ENCODE results near the gene MYBPC1.
A peak's percentile ranks its signal among the peaks of the same experiment; 100 is the strongest.
"Not testable (repeated sequence)": the region's sequence is repeated elsewhere in the genome, so short reads cannot be mapped to it uniquely, and the experiment has no call there.

Gene MYBPC1

DNA sequence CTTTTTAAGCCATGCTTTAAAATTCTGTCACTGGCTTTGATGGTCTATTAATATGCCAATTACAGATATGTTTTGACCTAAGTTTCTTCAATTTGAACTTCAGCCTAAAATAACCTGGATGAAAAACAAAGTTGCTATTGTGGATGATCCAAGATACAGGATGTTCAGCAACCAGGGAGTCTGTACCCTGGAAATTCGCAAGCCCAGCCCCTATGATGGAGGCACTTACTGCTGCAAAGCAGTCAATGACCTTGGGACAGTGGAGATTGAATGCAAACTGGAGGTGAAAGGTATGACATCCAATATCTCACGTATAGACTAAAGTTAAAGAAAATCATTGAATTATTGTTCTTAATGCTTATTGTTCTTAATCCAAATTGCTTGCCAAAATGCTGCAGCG, 85.5 kb downstream of the MYBPC1 start:
- no peak overlapping the region for H3K27ac ChIP-seq
- TF ChIP-seq ZFX (IDR thresholded peaks at IDR 0.05; ENCODE audit: borderline replicate concordance) = no peak
- TF ChIP-seq, protein P1, sequence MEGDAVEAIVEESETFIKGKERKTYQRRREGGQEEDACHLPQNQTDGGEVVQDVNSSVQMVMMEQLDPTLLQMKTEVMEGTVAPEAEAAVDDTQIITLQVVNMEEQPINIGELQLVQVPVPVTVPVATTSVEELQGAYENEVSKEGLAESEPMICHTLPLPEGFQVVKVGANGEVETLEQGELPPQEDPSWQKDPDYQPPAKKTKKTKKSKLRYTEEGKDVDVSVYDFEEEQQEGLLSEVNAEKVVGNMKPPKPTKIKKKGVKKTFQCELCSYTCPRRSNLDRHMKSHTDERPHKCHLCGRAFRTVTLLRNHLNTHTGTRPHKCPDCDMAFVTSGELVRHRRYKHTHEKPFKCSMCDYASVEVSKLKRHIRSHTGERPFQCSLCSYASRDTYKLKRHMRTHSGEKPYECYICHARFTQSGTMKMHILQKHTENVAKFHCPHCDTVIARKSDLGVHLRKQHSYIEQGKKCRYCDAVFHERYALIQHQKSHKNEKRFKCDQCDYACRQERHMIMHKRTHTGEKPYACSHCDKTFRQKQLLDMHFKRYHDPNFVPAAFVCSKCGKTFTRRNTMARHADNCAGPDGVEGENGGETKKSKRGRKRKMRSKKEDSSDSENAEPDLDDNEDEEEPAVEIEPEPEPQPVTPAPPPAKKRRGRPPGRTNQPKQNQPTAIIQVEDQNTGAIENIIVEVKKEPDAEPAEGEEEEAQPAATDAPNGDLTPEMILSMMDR (IDR thresholded peaks at IDR 0.05) = no peak

DNA sequence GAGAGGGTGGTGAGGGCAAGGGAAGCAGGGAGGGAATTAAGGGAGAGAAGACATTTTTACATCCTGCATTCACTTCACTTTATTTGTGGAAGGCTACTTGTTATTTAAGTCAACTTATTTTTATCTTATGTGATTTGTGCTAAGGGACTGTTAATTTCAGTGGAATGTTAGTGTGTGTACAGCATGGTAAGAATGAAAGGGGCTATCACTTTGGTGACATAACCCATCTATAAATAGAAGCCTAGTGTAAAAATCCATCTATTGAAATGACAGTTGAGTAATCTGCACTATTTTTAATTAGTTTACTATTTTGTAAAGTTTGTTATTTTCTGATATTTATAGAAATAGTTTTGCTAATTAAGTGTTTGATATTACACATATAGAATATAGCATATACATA, 85.9 kb downstream of the MYBPC1 start:
- no peak overlapping the region for H3K27ac ChIP-seq
- TF ChIP-seq ZFX (IDR thresholded peaks at IDR 0.05; ENCODE audit: borderline replicate concordance) = no peak
- TF ChIP-seq, protein P1 (IDR thresholded peaks at IDR 0.05) = no peak

DNA sequence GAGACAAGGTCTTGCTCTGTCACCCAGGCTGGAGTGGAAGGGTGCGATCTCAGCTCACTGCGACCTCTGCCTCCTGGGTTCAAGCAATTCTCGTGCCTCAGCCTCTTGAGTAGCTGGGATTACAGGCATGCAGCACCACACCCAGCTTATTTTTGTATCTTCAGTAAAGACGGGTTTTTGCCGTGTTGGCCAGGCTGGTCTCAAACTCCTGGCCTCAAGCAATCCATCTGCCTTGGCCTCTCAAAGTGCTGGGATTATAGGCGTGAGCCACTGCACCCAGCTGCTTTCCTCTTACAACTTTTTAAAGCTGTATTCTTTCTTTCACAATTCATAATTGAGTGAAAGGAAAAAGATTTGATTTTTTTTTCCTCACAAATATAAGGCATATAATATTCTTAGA, 86.9 kb downstream of the MYBPC1 start:
- H3K27ac ChIP-seq = not testable (repeated sequence)

DNA sequence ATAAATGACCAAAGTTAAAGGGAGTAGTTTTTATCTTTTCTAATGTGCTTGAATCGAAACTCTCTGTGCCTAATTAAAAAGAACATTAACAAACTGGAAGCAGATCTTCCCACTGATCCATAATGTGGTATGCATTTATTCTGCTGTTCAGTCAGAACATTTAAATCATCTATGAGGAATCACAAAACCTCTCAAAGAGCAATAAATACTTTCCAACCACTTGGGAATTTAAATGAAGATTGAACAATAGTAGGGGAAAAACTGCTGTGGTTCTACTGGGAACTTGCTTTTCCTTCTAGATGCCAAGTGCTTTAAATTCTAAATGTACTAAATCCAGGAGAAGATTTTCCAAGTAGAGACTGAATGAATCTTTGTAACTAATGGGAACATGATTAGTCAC, 90.3 kb downstream of the MYBPC1 start:
- 0 out of 2 replicates have a peak overlapping the region, but pooled peaks have one; percentile 11 for H3K27ac ChIP-seq
- TF ChIP-seq, protein P1 (IDR thresholded peaks at IDR 0.05) = no peak
- no peak for TF ChIP-seq ZFX (IDR thresholded peaks at IDR 0.05; ENCODE audit: borderline replicate concordance)

DNA sequence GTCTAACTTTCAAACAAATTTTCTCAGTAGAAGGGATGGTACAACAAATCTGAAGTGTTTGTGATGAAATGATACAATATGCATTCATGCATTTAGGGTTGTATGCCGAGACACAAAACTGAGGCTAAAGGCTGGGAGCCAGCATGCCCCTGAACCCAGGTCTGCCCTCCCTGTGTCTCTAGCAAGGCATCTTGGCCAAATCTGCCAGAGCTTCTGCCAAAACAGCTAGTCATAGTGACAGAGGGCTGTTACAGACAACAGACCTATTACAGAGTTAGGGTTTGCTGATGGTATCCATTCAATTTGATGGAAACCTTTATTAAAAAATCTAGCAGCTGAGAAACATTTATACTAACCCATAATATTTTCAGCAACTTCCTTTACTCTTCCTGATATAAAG, 91.4 kb downstream of the MYBPC1 start:
- no peak for TF ChIP-seq ZFX (IDR thresholded peaks at IDR 0.05; ENCODE audit: borderline replicate concordance)
- TF ChIP-seq, protein P1 (IDR thresholded peaks at IDR 0.05) = no peak
- H3K27ac ChIP-seq = peak overlapping the region; percentile 11

DNA sequence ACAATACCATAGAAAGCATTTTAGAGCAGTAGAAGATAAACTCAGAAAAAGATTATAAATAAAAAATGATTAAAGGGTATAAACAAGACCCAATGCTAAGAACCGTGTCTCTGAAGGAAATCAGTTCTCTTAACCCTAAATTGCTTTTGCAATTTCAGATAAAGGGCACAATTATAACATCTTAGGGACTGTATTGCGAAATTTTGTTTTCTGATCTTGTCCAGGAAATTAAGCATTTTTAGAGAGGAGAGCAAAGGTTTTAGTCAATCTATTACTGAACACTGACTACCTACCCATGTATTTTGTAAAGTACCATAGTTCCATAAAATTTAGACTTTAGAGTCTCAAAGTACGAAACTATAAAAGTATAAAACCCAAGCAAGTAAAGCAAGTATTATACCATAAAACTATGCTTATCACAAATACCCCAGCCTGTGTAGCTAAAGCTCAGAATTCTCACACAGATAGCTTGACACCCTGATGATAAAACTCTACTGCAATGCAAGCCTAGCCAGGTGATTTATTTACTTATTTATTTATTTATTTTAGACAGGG, 95.8 kb downstream of the MYBPC1 start:
- H3K27ac ChIP-seq = no peak overlapping the region
- TF ChIP-seq, protein P1 (IDR thresholded peaks at IDR 0.05) = no peak
- TF ChIP-seq ZFX (IDR thresholded peaks at IDR 0.05; ENCODE audit: borderline replicate concordance) = no peak

DNA sequence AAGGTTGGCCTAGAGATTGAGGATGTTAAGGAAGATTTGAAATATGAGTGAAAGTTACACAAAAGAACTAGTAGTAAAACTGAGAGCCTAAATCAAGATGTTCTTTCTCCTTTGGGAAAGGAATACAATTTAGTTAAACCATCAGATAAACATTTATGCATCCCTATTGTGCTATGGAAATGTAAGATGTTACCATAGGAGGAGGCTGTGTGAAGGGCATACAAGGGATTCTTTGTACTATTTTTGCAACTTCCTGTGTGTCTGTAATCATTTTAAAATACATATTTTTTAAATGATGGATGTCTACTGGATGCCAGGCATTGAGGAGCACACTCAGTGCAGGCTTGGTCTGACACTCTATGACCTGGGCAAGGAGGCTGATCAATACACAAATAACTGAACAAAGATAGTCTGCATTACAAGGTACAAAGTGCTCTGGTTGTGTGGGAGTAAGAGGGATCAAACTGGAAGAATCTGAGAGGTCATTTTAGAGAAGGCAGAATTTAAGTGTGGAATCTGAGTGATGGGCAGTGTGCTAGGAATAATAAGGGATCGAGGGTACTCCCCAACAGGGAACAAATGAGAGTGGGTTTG, 96.8 kb downstream of the MYBPC1 start:
- no peak overlapping the region for H3K27ac ChIP-seq
- TF ChIP-seq ZFX (IDR thresholded peaks at IDR 0.05; ENCODE audit: borderline replicate concordance) = no peak
- TF ChIP-seq, protein P1 (IDR thresholded peaks at IDR 0.05) = no peak
